ENCODE results near the gene HOXB3.

HOXB3 gene

DNA sequence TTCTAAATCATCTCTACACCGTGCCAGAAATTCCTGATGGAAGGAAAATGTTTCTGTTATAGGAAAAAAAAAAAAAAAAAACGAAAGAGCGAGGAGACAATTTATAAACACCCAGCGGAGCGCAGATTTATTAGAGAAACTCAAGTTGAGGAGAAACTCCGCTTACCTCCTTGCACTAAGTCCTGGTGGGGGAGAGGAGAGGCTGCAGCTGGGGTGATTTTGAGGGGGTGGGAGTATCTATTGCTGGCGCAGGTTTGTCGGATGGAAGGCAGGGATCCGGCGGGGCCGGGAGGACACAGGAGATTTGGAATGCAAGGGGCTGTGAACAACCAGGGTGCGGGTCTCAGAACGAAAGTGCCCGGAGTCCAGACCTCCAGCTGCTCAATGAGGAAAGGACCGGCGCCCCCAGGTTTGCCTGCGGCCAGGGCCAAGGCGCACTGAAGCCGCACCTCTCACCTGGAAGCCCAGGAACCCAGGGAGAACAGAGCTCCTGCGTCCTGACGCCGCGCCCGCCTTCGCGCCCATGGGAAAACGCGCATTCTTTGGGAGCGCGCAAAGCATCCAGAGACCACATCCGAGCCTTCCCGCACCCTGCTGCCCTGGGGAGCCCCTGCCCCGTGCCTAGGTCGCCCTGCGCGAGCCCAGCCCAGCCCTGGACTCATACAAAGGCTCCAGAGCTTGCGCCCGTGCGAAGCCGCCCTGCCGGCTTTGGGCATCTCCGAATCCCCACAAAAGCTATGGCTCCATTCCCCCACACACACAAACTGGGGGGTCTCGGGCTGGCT lies 27.6 kb upstream of the HOXB3 start:
- TF ChIP-seq, protein P1, sequence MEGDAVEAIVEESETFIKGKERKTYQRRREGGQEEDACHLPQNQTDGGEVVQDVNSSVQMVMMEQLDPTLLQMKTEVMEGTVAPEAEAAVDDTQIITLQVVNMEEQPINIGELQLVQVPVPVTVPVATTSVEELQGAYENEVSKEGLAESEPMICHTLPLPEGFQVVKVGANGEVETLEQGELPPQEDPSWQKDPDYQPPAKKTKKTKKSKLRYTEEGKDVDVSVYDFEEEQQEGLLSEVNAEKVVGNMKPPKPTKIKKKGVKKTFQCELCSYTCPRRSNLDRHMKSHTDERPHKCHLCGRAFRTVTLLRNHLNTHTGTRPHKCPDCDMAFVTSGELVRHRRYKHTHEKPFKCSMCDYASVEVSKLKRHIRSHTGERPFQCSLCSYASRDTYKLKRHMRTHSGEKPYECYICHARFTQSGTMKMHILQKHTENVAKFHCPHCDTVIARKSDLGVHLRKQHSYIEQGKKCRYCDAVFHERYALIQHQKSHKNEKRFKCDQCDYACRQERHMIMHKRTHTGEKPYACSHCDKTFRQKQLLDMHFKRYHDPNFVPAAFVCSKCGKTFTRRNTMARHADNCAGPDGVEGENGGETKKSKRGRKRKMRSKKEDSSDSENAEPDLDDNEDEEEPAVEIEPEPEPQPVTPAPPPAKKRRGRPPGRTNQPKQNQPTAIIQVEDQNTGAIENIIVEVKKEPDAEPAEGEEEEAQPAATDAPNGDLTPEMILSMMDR (IDR thresholded peaks at IDR 0.05; ENCODE audit: extremely low read depth, missing control alignments), result no peak
- no peak for DNase-seq (ENCODE audit: low spot score)

DNA sequence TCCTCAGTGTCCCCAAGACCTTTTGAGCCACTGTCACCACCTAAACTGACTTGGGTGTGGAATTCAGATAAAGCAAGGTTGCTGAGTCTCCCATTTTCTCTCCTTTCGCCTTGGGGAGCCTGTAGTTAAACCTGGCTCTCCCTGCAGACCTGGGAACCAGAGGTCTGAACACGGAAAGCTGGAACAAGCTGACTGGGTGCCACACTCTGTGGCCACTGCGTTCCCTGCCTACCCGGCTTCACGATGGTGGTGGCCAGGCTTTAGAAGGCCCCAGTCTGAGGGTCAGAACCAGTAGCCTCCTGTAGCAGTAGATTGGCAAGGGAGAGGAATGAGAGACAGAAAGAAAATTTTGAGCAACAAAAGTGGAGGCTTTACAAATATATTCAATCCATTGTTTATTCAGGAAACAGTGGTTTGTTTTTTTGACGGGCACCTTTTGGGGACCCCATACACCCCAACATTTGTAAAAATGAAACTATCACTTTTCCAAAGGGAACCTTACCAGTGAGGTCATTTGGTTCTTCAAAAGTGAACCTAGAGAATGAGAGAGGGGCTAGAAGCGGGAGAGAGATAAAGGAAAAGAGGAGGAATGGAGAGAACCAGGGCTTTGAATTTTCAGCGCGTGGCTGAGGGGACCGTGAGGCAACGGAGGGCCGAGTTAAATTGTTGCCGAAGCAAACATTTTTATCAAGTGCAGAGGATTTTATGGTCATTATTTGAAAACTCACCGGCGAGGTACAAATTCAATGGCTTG lies 26.9 kb upstream of the HOXB3 start:
- TF ChIP-seq, protein P1 (IDR thresholded peaks at IDR 0.05; ENCODE audit: extremely low read depth, missing control alignments), result no peak
- no peak for DNase-seq (ENCODE audit: low spot score)

DNA sequence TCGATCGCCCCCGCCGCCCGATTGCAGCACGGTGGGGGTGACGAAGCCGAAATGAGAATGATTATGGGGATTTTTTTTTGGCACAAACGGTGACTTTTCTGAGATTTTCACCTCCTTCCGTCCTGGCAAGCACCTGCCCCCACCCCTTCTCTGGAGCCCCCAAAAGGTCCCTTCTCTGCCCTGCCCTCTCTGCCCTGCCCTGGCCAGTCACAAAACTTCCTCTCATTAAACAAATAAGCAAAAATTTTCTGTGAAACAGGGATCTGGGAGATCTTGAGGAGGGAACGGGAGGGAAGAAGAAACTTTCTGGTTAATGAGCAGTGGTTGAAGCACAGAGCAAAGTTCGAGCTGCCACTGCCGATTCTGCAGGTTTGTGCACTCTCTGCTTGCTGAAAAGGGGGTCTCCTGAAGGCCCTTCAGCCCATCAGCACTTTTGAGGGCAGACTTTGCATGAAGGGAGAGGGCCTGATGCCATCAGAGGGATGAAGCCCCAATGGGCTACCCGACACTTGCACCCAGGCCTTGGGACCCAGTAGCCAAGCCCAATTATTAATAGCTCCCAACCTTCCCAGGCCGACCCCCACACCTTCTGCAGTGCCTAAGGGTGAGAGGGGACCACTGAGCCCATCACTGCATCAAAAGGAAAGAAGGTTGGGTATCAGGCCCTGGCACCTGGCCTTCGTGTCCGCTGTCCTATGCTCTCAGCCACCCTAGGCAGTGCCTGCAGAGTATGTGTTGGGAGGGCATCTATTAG lies 26.1 kb upstream of the HOXB3 start:
- TF ChIP-seq, protein P1 (IDR thresholded peaks at IDR 0.05; ENCODE audit: extremely low read depth, missing control alignments), result no peak
- DNase-seq (ENCODE audit: low spot score), result no peak

DNA sequence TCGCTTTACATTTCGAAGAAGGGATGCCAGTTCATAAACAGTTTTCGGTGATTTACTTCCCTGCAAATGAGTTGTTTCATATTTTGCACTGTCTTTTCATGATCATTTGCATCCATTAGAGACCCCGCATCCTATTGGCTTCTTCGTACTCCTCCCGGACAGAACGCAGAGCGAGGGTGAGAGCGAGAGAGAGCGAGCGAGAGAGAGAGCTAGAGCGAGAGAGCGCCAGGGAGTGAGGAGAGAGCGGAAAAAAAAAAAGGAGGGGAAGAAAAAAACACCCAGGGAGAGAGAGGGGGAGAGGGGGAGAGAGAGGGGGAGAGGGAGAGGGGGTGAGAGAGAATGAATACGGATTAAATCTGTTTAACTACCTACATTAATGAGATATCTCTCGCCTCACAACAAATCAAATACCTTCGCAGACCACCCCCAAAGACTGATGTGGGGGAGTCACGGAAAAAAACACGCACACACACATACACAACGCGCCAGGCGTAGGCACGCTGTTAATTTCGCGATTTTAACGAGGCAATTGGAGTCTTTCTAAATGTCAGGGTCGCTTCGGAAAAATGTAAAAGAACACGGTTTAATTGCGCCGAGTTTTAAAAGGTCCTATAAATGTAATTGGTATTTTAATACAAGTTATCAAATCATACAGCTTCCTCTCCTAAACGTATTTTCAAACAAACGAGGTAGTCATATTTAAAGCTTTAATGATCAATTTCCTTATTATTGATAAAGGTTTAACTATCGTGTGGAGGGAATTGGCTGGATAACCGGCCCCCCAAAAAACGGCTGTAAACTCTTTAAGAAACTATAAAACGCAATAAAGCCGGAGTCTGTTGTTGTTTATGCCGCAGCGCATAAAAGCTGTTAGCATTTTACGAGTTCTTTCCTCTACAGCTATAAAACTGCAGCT lies 25.3 kb upstream of the HOXB3 start, which contains the start of gene HOXB8:
Gene HOXB8, minus strand, starts transcription at position 246 of the 916 bp plus-strand sequence. CDS start 588 bp downstream, outside the sequence.
- no peak for DNase-seq (ENCODE audit: low spot score)

DNA sequence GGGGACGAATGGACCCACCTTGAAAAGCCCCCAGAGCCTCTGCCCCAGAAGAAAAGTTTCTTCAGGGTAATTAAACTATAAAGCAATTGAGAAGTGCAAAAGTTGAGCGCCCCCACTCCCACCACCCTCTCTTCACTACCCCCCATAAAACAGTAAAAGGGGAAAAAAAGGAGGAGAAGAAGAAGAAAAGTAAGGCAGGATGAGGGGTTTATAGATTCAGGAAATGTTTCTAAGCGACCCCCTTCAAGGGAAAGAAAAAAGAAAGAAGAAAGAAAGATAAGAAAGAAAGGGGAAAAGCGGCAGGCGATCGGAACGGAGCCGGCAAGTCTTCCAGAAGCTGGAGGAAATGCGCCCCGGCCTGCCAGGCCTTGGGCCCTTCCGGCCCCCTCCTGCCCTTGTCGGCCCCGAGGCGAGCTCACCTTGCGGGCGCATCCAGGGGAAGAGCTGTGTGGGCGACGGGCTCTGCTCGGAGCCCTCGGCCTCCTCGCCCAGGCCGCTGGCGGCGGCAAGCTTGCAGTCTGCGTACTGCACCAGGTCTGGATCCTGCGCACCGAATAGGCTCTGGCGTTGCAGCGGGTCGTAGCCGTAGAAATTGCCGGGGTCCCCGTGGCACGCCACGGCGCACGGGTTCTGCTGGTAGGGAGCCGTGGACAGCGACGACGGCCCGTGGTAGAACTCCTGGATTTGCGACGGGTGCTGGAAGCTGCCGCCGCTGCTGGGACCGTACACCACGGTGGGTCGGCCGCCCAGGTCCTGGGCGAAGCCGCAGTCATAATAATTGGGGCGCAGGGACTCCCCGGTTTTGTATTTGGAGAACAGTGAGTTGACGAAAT lies 24.0 kb upstream of the HOXB3 start:
- DNase-seq (ENCODE audit: low spot score), result no peak
- TF ChIP-seq, protein P1 (IDR thresholded peaks at IDR 0.05; ENCODE audit: extremely low read depth, missing control alignments), result no peak

More for the DNA sequence above, 25.3 kb upstream of the HOXB3 start, which contains the start of gene HOXB8:
- TF ChIP-seq, protein P1 (IDR thresholded peaks at IDR 0.05; ENCODE audit: extremely low read depth, missing control alignments), result no peak
